ENCODE data around the gene FOXI3. TPM values are rescaled to one million over a fixed set of nuclear protein-coding genes. Genes with fewer than 3 reads are reported as not detected.

FOXI3 gene
- total and polyA plus RNA-seq, 2 experiments from 2014 or later, result 0.71 to 13.3 TPM

DNA sequence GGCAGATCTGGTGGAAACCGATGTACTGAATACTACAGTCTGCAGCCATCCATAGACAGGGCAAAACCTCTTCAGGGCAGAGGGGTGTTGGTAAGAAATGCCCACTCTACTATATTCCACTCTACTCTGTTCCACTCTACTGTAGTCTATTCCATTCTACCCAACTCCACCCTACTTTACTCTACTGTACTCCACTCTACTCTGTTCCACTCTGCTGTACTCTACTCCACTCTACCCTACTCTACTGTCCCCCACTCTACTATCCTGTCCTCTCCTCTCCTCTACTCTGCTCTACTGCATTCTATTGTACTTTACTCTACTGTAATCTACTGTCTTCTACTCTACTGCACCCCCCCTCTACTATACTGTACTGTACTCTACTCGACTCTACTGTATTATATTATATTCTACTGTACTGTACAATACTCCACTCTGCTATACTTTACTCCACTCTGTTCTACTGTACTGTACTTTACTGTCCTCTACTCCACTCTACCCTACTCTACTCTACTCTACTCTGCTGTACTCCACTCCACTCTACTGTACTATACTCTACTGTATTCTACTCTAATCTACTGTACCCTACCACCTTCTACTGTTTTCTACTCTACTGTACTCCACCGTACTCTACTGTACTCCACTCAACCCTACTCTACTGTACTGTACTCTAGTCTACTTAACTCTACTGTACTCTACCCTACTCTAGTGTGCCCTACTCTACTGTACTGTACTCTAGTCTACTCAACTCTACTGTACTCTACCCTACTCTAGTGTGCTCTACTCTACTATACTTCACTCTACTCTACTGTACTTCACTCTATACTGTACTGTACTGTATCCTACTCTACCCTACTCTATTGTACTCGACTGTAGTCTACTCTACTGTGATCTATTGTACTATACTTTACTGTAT is 17.0 kb upstream of the FOXI3 start:
- ATAC-seq, result no peak
- no peak for TF ChIP-seq EZH2phosphoT487 (IDR thresholded peaks at IDR 0.05; ENCODE audit: unreplicated experiment)
- no peak for TF ChIP-seq JUNB (IDR thresholded peaks at IDR 0.05; ENCODE audit: unreplicated experiment)
- no peak for TF ChIP-seq CTCF (conservative IDR thresholded peaks at IDR 0.05; ENCODE audit: low read depth in 2 of 2)
- TF ChIP-seq ETS1 (IDR thresholded peaks at IDR 0.05), result no peak
- no peak for TF ChIP-seq REST (IDR thresholded peaks at IDR 0.05; ENCODE audit: unreplicated experiment)
- no peak for TF ChIP-seq ZNF331 (CRISPR knock-in tag; IDR thresholded peaks at IDR 0.05; ENCODE audit: low read depth)
- no peak for TF ChIP-seq POLR2AphosphoS5 (IDR thresholded peaks at IDR 0.05; ENCODE audit: low read depth)
- no peak for TF ChIP-seq ZNF114 (CRISPR knock-in tag; IDR thresholded peaks at IDR 0.05)
- H3F3A ChIP-seq (replicated peaks; ENCODE audit: low read depth), result 0 out of 2 replicates have a peak, but pooled peaks cover 4% of the 10 kb centered on the region
- H3K4me2 ChIP-seq, result no peak overlapping the region
- no peak overlapping the region for H3K4me3 ChIP-seq
- H3K27ac ChIP-seq (ENCODE audit: low read depth), result no peak overlapping the region
- H3K27ac Mint-ChIP-seq, result no peak overlapping the region
- no peak overlapping the region for H2AFZ ChIP-seq
- no peaks in the 10 kb centered on the region for H3K9me2 ChIP-seq (ENCODE audit: insufficient read depth)
- H3K9me3 Mint-ChIP-seq, result no peaks in the 10 kb centered on the region
- H3K4me1 Mint-ChIP-seq, result peaks cover 19% of the 10 kb centered on the region
- no peaks in the 10 kb centered on the region for H3K27me3 ChIP-seq (ENCODE audit: insufficient read depth)
- no peaks in the 10 kb centered on the region for H3K36me3 Mint-ChIP-seq (ENCODE audit: low read depth)
- H3K27me3 Mint-ChIP-seq (ENCODE audit: insufficient read depth, low read depth, poor library complexity), result peaks cover 1% of the 10 kb centered on the region
- no peaks in the 10 kb centered on the region for H4K20me1 ChIP-seq (replicated peaks; ENCODE audit: insufficient read depth)
- no peaks in the 10 kb centered on the region for H3K79me2 ChIP-seq (replicated peaks; ENCODE audit: insufficient read depth)
- no peaks in the 10 kb centered on the region for H3K36me3 ChIP-seq (ENCODE audit: insufficient read depth)
- no peak for DNase-seq (ENCODE audit: low spot score)
- H3K4me3 Mint-ChIP-seq, result no peak overlapping the region
- H3K4me1 ChIP-seq (ENCODE audit: insufficient read depth), result peaks cover 17% of the 10 kb centered on the region

All from GM23338 (cell line).